Measurements from ENCODE around the gene SLC4A1AP. TPM values are rescaled to one million over a fixed set of nuclear protein-coding genes. Genes with fewer than 3 reads are reported as not detected.
"Not testable (repeated sequence)": the region's sequence is repeated elsewhere in the genome, so short reads cannot be mapped to it uniquely, and the experiment has no call there.

Gene SLC4A1AP
- total and polyA plus RNA-seq, 5 donors: 19.4 to 21.8 (median 20.6) TPM

DNA sequence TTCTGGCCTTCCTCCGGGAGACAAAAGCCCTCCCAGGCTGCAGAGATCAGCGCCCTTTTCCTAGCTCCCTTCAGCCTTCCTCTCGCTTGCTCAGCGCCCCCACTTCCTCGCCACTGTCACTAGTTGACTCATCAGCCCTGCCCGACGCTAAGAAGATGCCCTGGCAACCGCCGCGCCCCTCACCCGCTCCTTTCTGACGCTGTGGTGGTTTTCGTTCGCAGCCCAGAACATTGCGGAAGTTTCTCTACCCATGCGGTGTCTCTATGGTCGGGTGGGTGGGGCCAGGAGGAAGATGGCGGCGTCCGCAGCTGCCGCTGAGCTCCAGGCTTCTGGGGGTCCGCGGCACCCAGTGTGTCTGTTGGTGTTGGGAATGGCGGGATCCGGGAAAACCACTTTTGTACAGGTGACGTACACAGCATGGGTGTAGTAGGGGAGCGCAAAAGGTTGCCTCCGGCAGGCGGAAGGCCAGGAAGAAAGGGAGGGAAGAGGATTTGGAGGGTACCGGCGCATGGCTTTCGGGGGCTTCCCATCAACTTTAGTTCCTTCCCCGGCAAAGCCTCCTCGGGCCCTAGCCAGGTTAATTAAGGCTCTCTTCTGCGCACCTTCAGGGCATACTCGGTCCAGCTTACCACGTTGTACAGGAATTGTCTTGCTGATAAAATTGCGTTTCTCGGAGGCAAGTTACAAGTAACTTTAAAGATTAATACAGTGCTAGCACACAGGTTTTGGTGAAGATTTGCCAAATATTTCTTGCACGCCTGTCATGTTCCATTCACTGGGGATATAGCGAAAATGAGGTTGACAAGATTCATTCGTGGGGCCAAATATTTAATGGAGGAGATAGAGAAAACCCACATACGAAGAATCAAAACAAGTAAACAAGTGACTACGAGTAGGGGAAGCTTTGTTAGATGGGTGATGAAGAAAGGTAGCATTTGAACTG lies 34.7 kb upstream of the SLC4A1AP start, which contains the start of the genes CCDC121 and GPN1:
Gene CCDC121, minus strand, starts transcription at position 246 of the 943 bp plus-strand sequence. CDS start 1,213 bp downstream, outside the sequence.
Gene GPN1, plus strand, starts transcription at position 284 of the 943 bp plus-strand sequence. Its CDS starts 9 bp downstream, at position 293.
- ATAC-seq: peak; percentile 97 to 98
- under 1% methylated on average over 44 of the region's 44 CpGs for WGBS
- peak within 1 kb of the TSS; percentile 31 for H3K27ac ChIP-seq (ENCODE audit: low read length)
- no peaks in the 10 kb centered on the region for H3K27me3 ChIP-seq (ENCODE audit: control insufficient read depth, insufficient read depth)
- intact Hi-C loops (cut with DNase I): no loop called here
- H3K4me1 ChIP-seq (ENCODE audit: control insufficient read depth, insufficient read depth, low read length): peaks cover 3% of the 10 kb centered on the region
- H3K4me3 ChIP-seq (ENCODE audit: low read length): peak within 1 kb of the TSS; percentile 92
- DNase-seq: peak; percentile 89 to 93 (median 93)
- no peaks in the 10 kb centered on the region for H3K9me3 ChIP-seq (ENCODE audit: control insufficient read depth, low read length)

DNA sequence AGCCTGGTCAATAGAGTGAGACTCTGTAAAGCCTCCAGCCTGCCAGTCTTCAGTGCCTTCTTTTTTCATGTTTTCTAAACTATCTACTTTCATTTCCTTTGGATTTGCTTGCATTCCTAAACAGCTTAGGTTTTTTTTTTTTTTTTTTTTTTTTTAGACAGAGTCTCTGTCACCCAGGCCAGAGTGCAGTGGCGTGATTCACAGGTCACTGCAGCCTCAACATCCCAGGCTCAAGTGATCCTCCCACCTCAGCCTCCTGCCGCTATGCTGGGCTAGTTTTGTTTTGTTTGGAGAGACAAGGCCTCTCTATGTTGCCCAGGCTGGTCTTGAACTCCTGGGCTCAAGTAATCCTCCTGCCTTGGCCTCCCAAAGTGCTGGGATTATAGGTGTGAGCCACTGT lies 33.4 kb upstream of the SLC4A1AP start:
- WGBS: 97% methylated on average over 2 of the region's 2 CpGs
- ATAC-seq; H3K4me1 ChIP-seq (ENCODE audit: control insufficient read depth, insufficient read depth, low read length); intact Hi-C loops (cut with DNase I); H3K9me3 ChIP-seq (ENCODE audit: control insufficient read depth, low read length); H3K4me3 ChIP-seq (ENCODE audit: low read length); H3K27me3 ChIP-seq (ENCODE audit: control insufficient read depth, insufficient read depth); H3K27ac ChIP-seq (ENCODE audit: low read length); DNase-seq: not testable (repeated sequence)

DNA sequence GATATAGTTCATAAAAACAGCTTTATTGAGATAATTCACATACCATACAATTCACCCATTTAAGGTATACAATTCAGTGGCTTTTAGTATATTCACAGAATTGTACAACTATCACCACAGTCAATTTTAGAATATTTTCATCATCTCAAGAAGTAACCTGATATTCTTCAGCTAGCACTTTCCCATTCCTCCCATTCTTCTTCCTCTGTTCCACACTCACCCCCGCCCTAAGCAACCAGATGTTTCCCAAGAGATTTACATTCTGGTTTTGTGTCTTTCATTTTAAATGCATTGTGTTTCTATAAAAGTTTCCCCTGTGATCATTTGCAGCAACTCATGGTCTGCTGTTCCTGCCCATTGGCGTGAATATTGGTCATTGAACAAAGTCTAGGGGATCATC lies 29.4 kb upstream of the SLC4A1AP start:
- Histone ChIP-seq H3K27ac (ENCODE audit: low read length) (no peak overlapping the region), H3K27me3 (ENCODE audit: control insufficient read depth, insufficient read depth) (no peaks in the 10 kb centered on the region), H3K4me3 (ENCODE audit: low read length) (no peak overlapping the region), H3K4me1 (ENCODE audit: control insufficient read depth, insufficient read depth, low read length) (peaks cover 3% of the 10 kb centered on the region), H3K9me3 (ENCODE audit: control insufficient read depth, low read length) (no peaks in the 10 kb centered on the region)
- ATAC-seq (no peak), DNase-seq (no peak)
- WGBS: 95% methylated on average over 2 of the region's 2 CpGs
- intact Hi-C loops (cut with DNase I): no loop called here

DNA sequence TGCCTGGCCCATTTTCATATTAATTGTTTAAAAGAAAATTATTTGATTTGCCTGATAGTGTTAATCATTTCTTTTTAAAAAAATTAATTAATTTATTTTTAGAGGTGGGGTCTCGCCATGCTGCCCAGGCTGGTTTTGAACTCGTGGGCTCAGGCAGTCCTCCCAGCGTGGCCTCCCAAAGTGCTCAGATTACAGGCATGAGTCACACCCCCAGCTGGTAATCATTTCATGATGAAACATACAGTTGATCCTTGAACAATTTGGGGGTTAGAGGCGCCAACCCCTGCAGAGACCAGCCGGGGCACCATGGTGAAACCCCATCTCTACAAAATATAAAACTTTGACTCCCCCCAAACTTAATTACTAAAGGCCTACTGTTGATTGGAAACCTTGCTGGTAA lies 26.9 kb upstream of the SLC4A1AP start:
- no peaks in the 10 kb centered on the region for H3K27me3 ChIP-seq (ENCODE audit: control insufficient read depth, insufficient read depth)
- intact Hi-C loops (cut with DNase I): no loop called here

DNA sequence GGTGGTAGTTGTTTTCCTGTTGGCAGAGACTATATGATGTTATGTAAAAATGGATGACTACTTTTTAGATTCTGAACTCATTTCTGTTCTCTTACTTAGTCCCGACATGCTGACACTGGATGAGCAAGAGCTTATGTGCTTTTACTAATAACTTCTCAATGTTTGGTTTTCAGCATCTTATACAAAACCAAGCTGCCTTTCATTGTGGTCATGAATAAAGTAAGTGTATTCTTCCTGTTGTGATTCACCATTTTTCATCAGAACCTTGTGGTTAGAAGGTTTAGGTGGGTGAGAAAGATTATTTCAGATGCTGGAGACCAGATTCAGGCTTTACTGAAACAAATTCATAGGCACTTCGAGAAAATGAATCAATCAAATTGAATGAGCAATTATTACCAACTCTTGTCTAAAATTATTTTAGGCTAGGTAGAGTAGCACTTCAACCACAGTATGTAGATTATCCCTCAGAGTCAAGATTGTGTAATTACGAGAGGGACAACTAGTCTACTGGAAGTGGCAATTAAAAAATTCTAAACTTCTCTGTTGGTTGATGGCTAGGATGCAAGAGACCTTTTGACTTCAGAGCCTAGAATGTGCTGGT lies 25.6 kb upstream of the SLC4A1AP start:
- intact Hi-C loops (cut with DNase I): no loop called here
- H3K4me1 ChIP-seq (ENCODE audit: control insufficient read depth, insufficient read depth, low read length): no peaks in the 10 kb centered on the region
- H3K27ac ChIP-seq (ENCODE audit: low read length): no peak overlapping the region
- DNase-seq (no peak), ATAC-seq (no peak)
- H3K4me3 ChIP-seq (ENCODE audit: low read length): no peak overlapping the region
- H3K27me3 ChIP-seq (ENCODE audit: control insufficient read depth, insufficient read depth): no peaks in the 10 kb centered on the region
- no peaks in the 10 kb centered on the region for H3K9me3 ChIP-seq (ENCODE audit: control insufficient read depth, low read length)
- WGBS: 89% methylated on average over 3 of the region's 3 CpGs

More for the DNA sequence above, 26.9 kb upstream of the SLC4A1AP start:
- no peak for ATAC-seq
- no peak overlapping the region for H3K4me3 ChIP-seq (ENCODE audit: low read length)
- 95% methylated on average over 5 of the region's 5 CpGs for WGBS
- no peak for DNase-seq
- no peaks in the 10 kb centered on the region for H3K9me3 ChIP-seq (ENCODE audit: control insufficient read depth, low read length)
- H3K27ac ChIP-seq (ENCODE audit: low read length): no peak overlapping the region
- H3K4me1 ChIP-seq (ENCODE audit: control insufficient read depth, insufficient read depth, low read length): no peaks in the 10 kb centered on the region

DNA sequence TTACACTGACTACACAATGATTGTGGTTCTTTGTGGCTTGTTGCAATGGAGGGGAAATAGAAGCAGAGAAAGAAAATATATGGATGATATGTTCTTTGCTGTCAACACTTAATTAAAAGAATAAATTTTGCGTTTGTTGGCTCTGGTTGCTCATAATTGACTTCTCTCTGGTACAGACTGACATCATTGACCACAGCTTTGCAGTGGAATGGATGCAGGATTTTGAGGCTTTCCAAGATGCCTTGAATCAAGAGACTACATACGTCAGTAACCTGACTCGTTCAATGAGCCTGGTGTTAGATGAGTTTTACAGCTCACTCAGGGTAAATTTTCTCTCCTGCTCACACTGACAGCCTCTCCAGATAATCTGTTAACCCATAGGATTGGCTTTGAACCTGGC lies 25.0 kb upstream of the SLC4A1AP start:
- Histone ChIP-seq H3K4me3 (ENCODE audit: low read length) (no peak overlapping the region), H3K27ac (ENCODE audit: low read length) (no peak overlapping the region), H3K27me3 (ENCODE audit: control insufficient read depth, insufficient read depth) (no peaks in the 10 kb centered on the region), H3K9me3 (ENCODE audit: control insufficient read depth, low read length) (no peaks in the 10 kb centered on the region), H3K4me1 (ENCODE audit: control insufficient read depth, insufficient read depth, low read length) (no peaks in the 10 kb centered on the region)
- ATAC-seq (no peak), DNase-seq (no peak)
- WGBS: 56% methylated on average over 3 of the region's 3 CpGs
- intact Hi-C loops (cut with DNase I): no loop called here

DNA sequence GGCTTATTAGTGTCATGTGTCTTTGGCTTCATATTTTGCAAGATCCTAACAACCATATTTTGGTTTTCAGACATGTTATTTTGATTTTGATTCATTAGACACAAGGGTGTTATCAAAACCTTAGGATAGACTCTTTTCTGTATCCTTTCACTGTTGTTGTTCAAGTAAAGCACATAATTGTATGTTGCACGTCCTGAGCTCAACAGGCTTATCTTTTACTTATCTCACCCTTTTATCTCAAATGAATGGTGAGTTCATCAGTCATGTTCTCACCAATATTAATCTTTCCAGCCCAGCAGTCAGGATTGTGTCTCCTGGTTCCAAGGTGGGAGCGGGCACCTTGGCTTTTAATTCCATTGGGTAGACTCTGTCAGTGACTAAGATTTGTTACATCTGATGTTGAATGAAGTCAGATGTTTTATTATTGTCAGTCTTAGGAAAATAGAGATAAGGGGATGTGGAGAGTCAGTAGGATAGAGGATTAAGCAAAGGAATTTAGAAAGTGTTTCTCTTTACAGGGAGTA lies 22.9 kb upstream of the SLC4A1AP start:
- H3K9me3 ChIP-seq (ENCODE audit: control insufficient read depth, low read length): no peaks in the 10 kb centered on the region
- intact Hi-C loops (cut with DNase I): no loop called here
- H3K4me1 ChIP-seq (ENCODE audit: control insufficient read depth, insufficient read depth, low read length): no peaks in the 10 kb centered on the region
- DNase-seq: no peak
- WGBS: 74% methylated on average over 2 of the region's 2 CpGs
- H3K27ac ChIP-seq (ENCODE audit: low read length): no peak overlapping the region
- H3K27me3 ChIP-seq (ENCODE audit: control insufficient read depth, insufficient read depth): no peaks in the 10 kb centered on the region
- ATAC-seq: no peak
- no peak overlapping the region for H3K4me3 ChIP-seq (ENCODE audit: low read length)

DNA sequence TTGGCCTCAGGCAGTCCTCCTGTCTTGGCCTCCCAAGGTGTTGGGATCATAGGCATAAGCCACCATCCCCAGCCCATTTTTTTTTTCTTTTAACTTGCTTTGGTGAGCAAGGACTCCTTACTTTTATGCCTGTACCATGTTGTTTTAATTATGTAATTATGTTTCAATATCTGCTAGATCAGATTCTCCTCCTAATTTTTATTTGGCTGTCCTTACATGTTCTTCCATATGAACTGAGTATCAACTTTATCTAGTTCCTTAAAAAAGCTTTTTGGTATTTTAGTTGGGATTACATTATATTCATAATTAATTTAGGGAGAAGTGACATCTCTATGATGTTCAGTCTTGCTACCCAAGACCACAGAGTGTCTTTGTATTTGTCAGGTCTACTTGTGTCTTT lies 18.5 kb upstream of the SLC4A1AP start:
- intact Hi-C loops (cut with DNase I): no loop called here
- Histone ChIP-seq H3K27me3 (ENCODE audit: control insufficient read depth, insufficient read depth) (no peaks in the 10 kb centered on the region), H3K9me3 (ENCODE audit: control insufficient read depth, low read length) (no peaks in the 10 kb centered on the region), H3K27ac (ENCODE audit: low read length) (no peak overlapping the region), H3K4me1 (ENCODE audit: control insufficient read depth, insufficient read depth, low read length) (no peaks in the 10 kb centered on the region), H3K4me3 (ENCODE audit: low read length) (no peak overlapping the region)
- ATAC-seq (no peak), DNase-seq (no peak)

DNA sequence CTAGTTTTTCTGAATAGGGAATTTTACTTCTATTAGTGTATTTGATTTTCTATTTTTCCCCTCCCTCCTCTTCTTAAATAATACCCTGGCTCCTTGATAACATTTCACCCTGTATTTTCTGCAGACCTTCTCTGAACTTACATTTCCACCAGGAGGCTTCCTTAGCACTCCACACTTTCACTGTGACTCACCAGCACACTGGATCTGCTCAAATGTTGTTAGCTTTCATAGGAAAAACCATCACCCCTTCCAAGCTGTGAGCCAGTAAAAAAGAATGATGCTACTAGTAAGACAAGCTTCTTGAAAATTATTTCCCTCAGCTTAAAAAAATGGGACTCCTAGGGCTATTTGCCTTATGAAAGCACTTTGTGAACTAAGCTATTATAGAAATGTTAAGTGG lies 16.4 kb upstream of the SLC4A1AP start:
- ATAC-seq (no peak), DNase-seq (no peak)
- Histone ChIP-seq H3K4me1 (ENCODE audit: control insufficient read depth, insufficient read depth, low read length) (no peaks in the 10 kb centered on the region), H3K9me3 (ENCODE audit: control insufficient read depth, low read length) (no peaks in the 10 kb centered on the region), H3K27me3 (ENCODE audit: control insufficient read depth, insufficient read depth) (no peaks in the 10 kb centered on the region), H3K27ac (ENCODE audit: low read length) (no peak overlapping the region), H3K4me3 (ENCODE audit: low read length) (no peak overlapping the region)
- intact Hi-C loops (cut with DNase I): no loop called here

DNA sequence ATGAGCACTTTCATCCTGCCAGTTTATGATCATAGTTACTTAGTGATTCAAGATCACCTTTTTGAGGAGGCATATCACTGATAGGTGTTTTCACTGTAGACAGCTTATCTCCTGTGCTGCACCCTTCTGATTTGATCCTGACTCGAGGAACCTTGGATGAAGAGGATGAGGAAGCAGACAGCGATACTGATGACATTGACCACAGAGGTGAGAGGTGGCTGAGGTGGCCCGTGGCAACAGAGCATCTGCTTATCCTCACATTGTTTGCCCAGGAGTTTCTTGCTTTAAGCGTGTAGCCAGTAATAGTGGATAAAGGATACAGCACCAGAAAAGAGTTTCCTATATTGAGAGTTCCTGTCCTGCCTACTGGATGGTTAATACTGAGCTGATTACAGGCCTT lies 16.0 kb upstream of the SLC4A1AP start:
- H3K4me3 ChIP-seq (ENCODE audit: low read length): no peak overlapping the region
- H3K9me3 ChIP-seq (ENCODE audit: control insufficient read depth, low read length): no peaks in the 10 kb centered on the region
- intact Hi-C loops (cut with DNase I): no loop called here
- ATAC-seq: no peak
- H3K4me1 ChIP-seq (ENCODE audit: control insufficient read depth, insufficient read depth, low read length): no peaks in the 10 kb centered on the region
- H3K27me3 ChIP-seq (ENCODE audit: control insufficient read depth, insufficient read depth): no peaks in the 10 kb centered on the region
- no peak for DNase-seq
- 84% methylated on average over 4 of the region's 4 CpGs for WGBS
- H3K27ac ChIP-seq (ENCODE audit: low read length): no peak overlapping the region

DNA sequence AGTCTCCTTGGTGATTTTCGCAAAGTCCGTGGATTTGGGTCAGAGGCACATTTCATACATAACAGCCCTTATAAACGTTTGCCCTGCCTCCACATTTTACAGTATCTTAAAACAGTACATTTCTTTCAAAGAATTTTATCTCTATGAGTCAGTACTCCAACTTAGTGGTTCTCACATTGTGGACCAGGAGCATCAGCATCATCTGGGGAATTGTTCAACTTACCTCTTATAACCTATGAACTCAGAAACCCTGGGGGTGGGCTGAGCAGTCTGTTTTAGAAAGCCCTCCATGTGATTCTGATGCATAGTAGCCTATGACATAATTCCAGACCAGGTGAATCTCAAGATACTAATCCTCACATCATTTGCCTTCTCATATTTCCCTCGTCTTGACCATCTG lies 12.6 kb upstream of the SLC4A1AP start:
- no peak overlapping the region for H3K27ac ChIP-seq (ENCODE audit: low read length)
- DNase-seq: no peak
- no peaks in the 10 kb centered on the region for H3K27me3 ChIP-seq (ENCODE audit: control insufficient read depth, insufficient read depth)
- no peaks in the 10 kb centered on the region for H3K9me3 ChIP-seq (ENCODE audit: control insufficient read depth, low read length)
- intact Hi-C loops (cut with DNase I): no loop called here
- ATAC-seq: no peak
- WGBS: 78% methylated on average over 4 of the region's 4 CpGs
- H3K4me3 ChIP-seq (ENCODE audit: low read length): no peak overlapping the region
- no peaks in the 10 kb centered on the region for H3K4me1 ChIP-seq (ENCODE audit: control insufficient read depth, insufficient read depth, low read length)

All from right cardiac atrium (tissue), 5 donors.